MG63 (cell line): Measurements from ENCODE around the gene AGTRAP. TPM values are rescaled to one million over a fixed set of nuclear protein-coding genes. Genes with fewer than 3 reads are reported as not detected.

Source experiments
- DNase-seq: peaks from one replicate; pipeline ENCODE4 v3.0.0-alpha.2; 2020
- H3K27me3 ChIP-seq: fragments of 250-450 bp; sonication (Bioruptor Pico); 2 replicates; pipeline ENCODE4 v1.5.1; 2020; ENCODE audit warnings: mild to moderate bottlenecking, moderate library complexity
- H3K36me3 ChIP-seq: fragments of 250-450 bp; sonication (Bioruptor Pico); 2 replicates; pipeline ENCODE4 v1.5.1; 2020; ENCODE audit warnings: mild to moderate bottlenecking, moderate library complexity
- H3K4me3 ChIP-seq: fragments of 250-450 bp; sonication (Bioruptor Pico); 2 replicates; pipeline ENCODE4 v1.5.1; 2020; ENCODE audit warnings: mild to moderate bottlenecking, moderate library complexity
- H3K9me3 ChIP-seq: fragments of 250-450 bp; sonication (Bioruptor Pico); 2 replicates; pipeline ENCODE4 v1.5.1; 2020; ENCODE audit warnings: mild to moderate bottlenecking, moderate library complexity
- total RNA-seq: library from RNA; depleted of rRNA; stranded (reverse); fragments of >200 nt; shearing (Covaris generic); gene quantifications from 2 replicates; pipeline ENCODE4 v1.2.3, GENCODE V29; 2014; ENCODE audit warnings: low replicate concordance; rRNA removed

AGTRAP gene
- total RNA-seq, 1 experiment from 2014 or later, result 53.7 TPM

- no peaks in the 10 kb centered on the region for H3K9me3 ChIP-seq
Observed at GRCh38 chr1:11794446-11795237, 58.7 kb downstream of the AGTRAP start.

DNA sequence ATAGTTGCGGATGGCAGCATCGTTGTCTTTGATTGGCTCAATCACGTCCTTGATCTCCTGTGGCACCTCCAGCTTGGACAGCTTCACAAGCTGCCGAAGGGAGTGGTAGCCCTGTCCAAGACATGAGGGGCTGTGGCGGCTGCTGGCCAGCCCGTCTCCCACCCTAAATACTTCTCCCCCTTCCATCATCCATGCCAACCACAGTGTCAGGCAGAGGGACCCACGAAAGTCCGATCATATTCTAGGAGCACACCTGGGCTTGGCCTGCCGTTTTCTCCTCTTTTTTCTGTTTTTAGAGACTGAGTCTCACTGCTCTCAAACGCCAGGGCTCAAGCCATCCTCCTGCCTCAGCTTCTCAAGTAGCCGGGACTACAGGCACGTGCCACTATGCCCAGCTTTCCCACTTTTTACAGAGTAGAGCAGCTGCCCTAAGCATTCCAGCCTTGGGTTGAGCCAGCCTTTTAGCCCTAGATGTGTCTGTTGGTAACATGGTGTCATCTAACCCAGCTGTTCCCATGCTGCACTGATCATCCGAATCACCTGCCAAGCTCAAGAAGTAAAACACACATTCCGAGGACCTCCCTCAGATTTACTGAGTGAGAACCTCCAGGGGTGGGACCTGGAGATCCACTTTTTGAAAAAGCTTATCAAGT, 59.4 kb downstream of the AGTRAP start:
- no peak overlapping the region for H3K4me3 ChIP-seq
- H3K36me3 ChIP-seq, result no peaks in the 10 kb centered on the region
- no peaks in the 10 kb centered on the region for H3K27me3 ChIP-seq
- no peaks in the 10 kb centered on the region for H3K9me3 ChIP-seq
- DNase-seq, result no peak

More at GRCh38 chr1:11794446-11795237, 58.7 kb downstream of the AGTRAP start:
- Histone ChIP-seq H3K4me3 (no peak overlapping the region), H3K36me3 (no peaks in the 10 kb centered on the region), H3K27me3 (no peaks in the 10 kb centered on the region)
- DNase-seq, result no peak

GRCh38 chr1:11796036-11796828, 60.3 kb downstream of the AGTRAP start:
- H3K9me3 ChIP-seq, result no peaks in the 10 kb centered on the region
- no peak overlapping the region for H3K4me3 ChIP-seq
- no peak for DNase-seq
- H3K27me3 ChIP-seq, result no peaks in the 10 kb centered on the region
- no peaks in the 10 kb centered on the region for H3K36me3 ChIP-seq

DNA sequence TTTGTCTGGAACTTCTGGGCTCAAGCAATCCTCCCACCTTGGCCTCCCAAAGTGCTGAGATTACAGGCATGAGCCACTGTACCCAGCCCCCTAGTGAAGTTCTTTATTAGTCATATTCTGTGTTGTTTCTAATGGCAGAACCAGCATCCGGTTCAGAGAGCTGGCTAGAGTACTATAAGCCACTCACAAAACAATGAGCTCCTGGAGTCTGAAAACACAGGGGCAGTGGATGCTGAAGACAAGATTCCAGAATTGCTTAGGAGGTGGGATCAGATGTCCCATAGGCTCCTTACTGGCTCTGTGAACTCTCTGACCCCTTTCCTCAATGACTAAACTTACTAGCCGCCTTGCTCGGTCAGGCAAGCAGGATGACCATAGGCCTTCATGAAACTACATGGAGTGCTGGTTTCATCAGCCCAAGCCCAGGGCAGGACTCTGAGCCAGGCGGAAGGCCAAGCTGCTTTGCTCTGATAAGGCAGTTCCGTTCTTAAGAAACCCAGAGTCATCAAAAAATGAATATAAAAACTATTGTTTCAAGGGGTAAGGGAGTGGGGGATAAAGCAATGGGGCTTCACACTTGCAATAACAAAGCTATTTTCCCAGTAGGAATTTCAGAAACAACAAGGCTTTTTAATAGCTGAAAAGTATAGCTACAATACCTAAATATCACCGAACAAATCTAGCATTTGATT, 61.7 kb downstream of the AGTRAP start:
- H3K36me3 ChIP-seq, result no peaks in the 10 kb centered on the region
- no peaks in the 10 kb centered on the region for H3K27me3 ChIP-seq
- DNase-seq, result no peak
- H3K9me3 ChIP-seq, result no peaks in the 10 kb centered on the region
- no peak overlapping the region for H3K4me3 ChIP-seq

DNA sequence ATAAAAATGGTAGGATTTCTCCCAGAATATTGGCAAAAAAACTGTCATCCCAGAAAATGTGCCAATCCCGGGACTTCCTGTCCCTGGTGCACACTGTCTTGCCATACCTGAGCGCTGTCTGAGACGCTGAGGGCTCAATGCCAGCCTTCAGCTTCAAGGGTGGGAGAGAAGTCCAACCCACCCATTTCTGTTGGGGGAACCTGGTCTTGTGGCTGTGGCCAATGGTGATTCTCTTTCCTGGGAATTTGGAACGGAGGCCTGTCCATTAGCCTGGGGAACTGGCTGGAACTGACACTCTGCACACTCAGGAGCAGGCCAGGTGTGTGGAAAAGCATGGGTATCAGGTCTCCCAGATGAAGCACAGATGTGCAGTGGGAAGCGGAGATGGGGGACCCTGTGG, 63.2 kb downstream of the AGTRAP start:
- Histone ChIP-seq H3K36me3 (no peaks in the 10 kb centered on the region), H3K9me3 (no peaks in the 10 kb centered on the region), H3K27me3 (no peaks in the 10 kb centered on the region), H3K4me3 (no peak overlapping the region)
- no peak for DNase-seq

DNA sequence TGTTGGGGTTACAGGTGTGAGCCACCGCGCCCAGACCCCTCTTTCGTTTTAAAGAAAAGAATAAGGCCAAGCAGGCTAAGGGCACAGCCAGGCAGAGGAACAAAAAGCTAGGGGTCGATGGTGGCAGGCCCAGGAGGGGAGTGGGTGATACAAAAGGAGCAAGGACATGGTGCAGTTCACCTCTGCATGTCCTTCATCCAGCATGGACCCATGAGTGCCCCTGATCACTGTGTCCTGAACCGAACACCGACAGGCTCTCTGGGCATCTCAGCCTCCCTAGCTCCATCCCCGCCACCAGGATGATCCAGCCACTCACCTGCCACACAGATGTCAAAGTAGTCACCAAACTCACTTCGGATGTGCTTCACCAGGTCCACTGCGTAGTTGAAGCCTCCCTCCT, 64.0 kb downstream of the AGTRAP start:
- DNase-seq, result no peak
- H3K36me3 ChIP-seq, result no peaks in the 10 kb centered on the region
- H3K9me3 ChIP-seq, result no peaks in the 10 kb centered on the region
- H3K4me3 ChIP-seq, result no peak overlapping the region
- H3K27me3 ChIP-seq, result no peaks in the 10 kb centered on the region

DNA sequence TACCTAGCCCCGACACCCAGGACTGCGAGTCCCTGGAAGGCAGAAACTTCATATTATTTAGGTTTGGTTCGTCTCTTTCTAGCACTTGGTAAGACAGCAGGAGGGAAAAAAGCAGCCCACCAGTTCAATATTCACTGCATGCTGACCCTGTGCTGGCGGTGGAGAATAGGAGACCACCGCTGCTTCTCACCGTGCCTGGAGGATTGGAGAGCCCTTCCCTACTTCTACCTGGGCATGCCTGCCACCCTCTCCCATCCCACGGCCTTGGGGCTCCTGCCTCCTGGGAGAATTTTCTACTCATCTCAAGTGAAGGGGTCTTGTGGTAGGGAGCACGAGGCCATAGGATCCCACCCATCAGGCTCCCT, 64.4 kb downstream of the AGTRAP start:
- Histone ChIP-seq H3K4me3 (no peak overlapping the region), H3K27me3 (no peaks in the 10 kb centered on the region), H3K36me3 (no peaks in the 10 kb centered on the region), H3K9me3 (no peaks in the 10 kb centered on the region)
- no peak for DNase-seq

Other genes starting within 250 kb of the AGTRAP start
- not detected in 2 replicates for gene FBXO2, start 81.7 kb upstream of the AGTRAP start, total RNA-seq
- gene FBXO44, start 81.3 kb upstream of the AGTRAP start, total RNA-seq, result 11.3 and 23.1 TPM in 2 replicates
- 9.7 and 17.3 TPM in 2 replicates for gene FBXO6, start 71.9 kb upstream of the AGTRAP start, total RNA-seq
- 60.2 and 71.1 TPM in 2 replicates for gene MAD2L2, start 55.0 kb upstream of the AGTRAP start, total RNA-seq
- 0.36 TPM in 1 of 2 replicates, not detected in the other for gene DRAXIN, start 44.4 kb upstream of the AGTRAP start, total RNA-seq
- gene C1orf167, start 26.1 kb downstream of the AGTRAP start, total RNA-seq, result not detected in 2 replicates
- 3.8 and 7.8 TPM in 2 replicates for gene MTHFR, start 69.8 kb downstream of the AGTRAP start, total RNA-seq
- 1.5 and 6.1 TPM in 2 replicates for gene CLCN6, start 70.1 kb downstream of the AGTRAP start, total RNA-seq
- not detected in 2 replicates for gene NPPA, start 111.6 kb downstream of the AGTRAP start, total RNA-seq
- gene NPPB, start 122.8 kb downstream of the AGTRAP start, total RNA-seq, result not detected in 2 replicates
- 43.8 and 57.2 TPM in 2 replicates for gene KIAA2013, start 190.3 kb downstream of the AGTRAP start, total RNA-seq
- gene PLOD1, start 198.6 kb downstream of the AGTRAP start, total RNA-seq, result 124 and 169 TPM in 2 replicates
- gene MFN2, start 244.3 kb downstream of the AGTRAP start, total RNA-seq, result 25.2 and 43.7 TPM in 2 replicates